A673 (cell line): ENCODE data around the gene NCBP1. TPM values are rescaled to one million over a fixed set of nuclear protein-coding genes. Genes with fewer than 3 reads are reported as not detected.

Source experiments
- BruUV-seq: library from RNA; stranded (reverse); fragments of 400-500 nt; replicated peaks from 2 replicates; lab custom pipeline; 2021; lab: Mats Ljungman, UMichigan
- CTCF ChIA-PET: fragments of 300-600 bp; sonication (Branson Sonifier 250); formaldehyde crosslinking; loops from one replicate; lab custom pipeline; 2022; ENCODE audit warnings: antibody characterized with exemption; lab: Charles Lee
- POLR2A ChIA-PET: fragments of 300-600 bp; sonication (Branson Sonifier 250); formaldehyde crosslinking; loops from one replicate; lab custom pipeline; 2022; ENCODE audit warnings: antibody characterized with exemption; ENCODE audit not compliant: low non-redundant PET; lab: Charles Lee
- DNase-seq: peaks from one replicate; pipeline ENCODE4 v3.0.0-alpha.2; 2015; ENCODE audit warnings: low spot score
- H3K27ac ChIP-seq: fragments of 200-600 bp; sonication (generic); 2 replicates; pipeline ENCODE4 v1.5.1; 2016; ENCODE audit warnings: mixed run types, low read depth, mild to moderate bottlenecking, mixed read lengths, antibody characterized with exemption, low read length; ENCODE audit not compliant: poor library complexity, severe bottlenecking
- H3K27me3 ChIP-seq: fragments of 200-600 bp; sonication (generic); replicated peaks from 2 replicates; pipeline ENCODE4 v1.6.1; 2017; ENCODE audit warnings: mixed run types, low read depth, mild to moderate bottlenecking, mixed read lengths, antibody characterized with exemption, low read length; ENCODE audit not compliant: insufficient read depth, poor library complexity
- H3K36me3 ChIP-seq: fragments of 200-600 bp; sonication (generic); 2 replicates; pipeline ENCODE4 v1.6.1; 2016; ENCODE audit warnings: mixed run types, mild to moderate bottlenecking, mixed read lengths, antibody characterized with exemption, low read length; ENCODE audit not compliant: insufficient read depth, poor library complexity, severe bottlenecking
- H3K4me1 ChIP-seq: fragments of 200-600 bp; sonication (generic); 2 replicates; pipeline ENCODE4 v1.6.1; 2017; ENCODE audit warnings: mixed run types, mild to moderate bottlenecking, mixed read lengths, antibody characterized with exemption, low read length; ENCODE audit not compliant: insufficient read depth, poor library complexity, severe bottlenecking
- H3K4me3 ChIP-seq: fragments of 200-600 bp; sonication (generic); 2 replicates; pipeline ENCODE4 v1.5.1; 2016; ENCODE audit warnings: low read depth, mixed run types, mild to moderate bottlenecking, mixed read lengths, low read length; ENCODE audit not compliant: poor library complexity, severe bottlenecking
- H3K9me3 ChIP-seq: fragments of 200-600 bp; sonication (generic); 2 replicates; pipeline ENCODE4 v1.6.1; 2016; ENCODE audit warnings: mixed run types, low read depth, mild to moderate bottlenecking, mixed read lengths, antibody characterized with exemption, low read length; ENCODE audit not compliant: poor library complexity, severe bottlenecking
- EZH2 ChIP-seq: fragments of 200-600 bp; sonication (generic); IDR thresholded peaks from 2 replicates; pipeline ENCODE4 v1.6.1; 2017; ENCODE audit warnings: borderline replicate concordance, low read depth, mild to moderate bottlenecking, mixed read lengths, antibody characterized with exemption, low read length; ENCODE audit not compliant: poor library complexity, severe bottlenecking
- intact Hi-C: fragments of 100-400 bp; cut with micrococcal nuclease; formaldehyde crosslinking; loops from one replicate; pipeline ENCODE4 v1.10.0; 2022; ENCODE audit not compliant: unreplicated experiment
- total RNA-seq: library from RNA; stranded (reverse); gene quantifications from 2 replicates; pipeline ENCODE4 v1.2.3, GENCODE V29; 2021
- TF ChIP-seq, protein P1 (sequence below): fragments of 300-800, 200-600 bp; sonication (generic); conservative IDR thresholded peaks from 2 replicates; pipeline ENCODE4 v1.5.1; 2017; ENCODE audit warnings: low read depth, mild to moderate bottlenecking, antibody characterized with exemption, low read length, moderate library complexity, mixed read lengths

Gene NCBP1
- total RNA-seq, 1 experiment from 2014 or later, result 57.9 TPM

DNA sequence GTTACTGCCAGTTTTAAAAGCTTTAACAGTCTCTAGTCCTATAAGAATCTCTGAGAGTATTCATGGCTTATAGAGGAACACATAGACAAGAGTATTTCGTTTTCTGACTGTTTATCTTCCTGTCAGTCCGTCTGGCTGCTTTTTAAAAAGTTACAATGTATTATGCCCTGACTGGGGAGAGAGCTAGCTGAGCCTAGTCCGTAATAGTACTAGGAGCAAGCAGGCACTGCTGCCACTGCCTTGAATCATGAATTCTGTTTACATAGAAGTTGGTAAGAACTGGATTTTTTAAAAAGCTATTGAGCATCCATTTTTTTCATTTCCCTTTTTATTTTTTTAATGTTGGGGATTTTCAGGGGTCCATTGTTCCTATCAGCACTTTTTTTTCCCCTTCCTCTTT is 37.0 kb downstream of the NCBP1 start:
- ChIA-PET CTCF (no interaction called here), POLR2A (no interaction called here)
- H3K9me3 ChIP-seq, result no peaks in the 10 kb centered on the region
- no peak overlapping the region for H3K27ac ChIP-seq
- H3K4me3 ChIP-seq, result no peak overlapping the region
- DNase-seq, result no peak
- H3K4me1 ChIP-seq, result no peaks in the 10 kb centered on the region
- H3K36me3 ChIP-seq, result peaks cover 98% of the 10 kb centered on the region
- intact Hi-C loops, result no loop called here
- no TSS peak for BruUV-seq
- H3K27me3 ChIP-seq, result no peaks in the 10 kb centered on the region
- TF ChIP-seq, protein P1, sequence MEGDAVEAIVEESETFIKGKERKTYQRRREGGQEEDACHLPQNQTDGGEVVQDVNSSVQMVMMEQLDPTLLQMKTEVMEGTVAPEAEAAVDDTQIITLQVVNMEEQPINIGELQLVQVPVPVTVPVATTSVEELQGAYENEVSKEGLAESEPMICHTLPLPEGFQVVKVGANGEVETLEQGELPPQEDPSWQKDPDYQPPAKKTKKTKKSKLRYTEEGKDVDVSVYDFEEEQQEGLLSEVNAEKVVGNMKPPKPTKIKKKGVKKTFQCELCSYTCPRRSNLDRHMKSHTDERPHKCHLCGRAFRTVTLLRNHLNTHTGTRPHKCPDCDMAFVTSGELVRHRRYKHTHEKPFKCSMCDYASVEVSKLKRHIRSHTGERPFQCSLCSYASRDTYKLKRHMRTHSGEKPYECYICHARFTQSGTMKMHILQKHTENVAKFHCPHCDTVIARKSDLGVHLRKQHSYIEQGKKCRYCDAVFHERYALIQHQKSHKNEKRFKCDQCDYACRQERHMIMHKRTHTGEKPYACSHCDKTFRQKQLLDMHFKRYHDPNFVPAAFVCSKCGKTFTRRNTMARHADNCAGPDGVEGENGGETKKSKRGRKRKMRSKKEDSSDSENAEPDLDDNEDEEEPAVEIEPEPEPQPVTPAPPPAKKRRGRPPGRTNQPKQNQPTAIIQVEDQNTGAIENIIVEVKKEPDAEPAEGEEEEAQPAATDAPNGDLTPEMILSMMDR, result no peak
- no peak for TF ChIP-seq EZH2

DNA sequence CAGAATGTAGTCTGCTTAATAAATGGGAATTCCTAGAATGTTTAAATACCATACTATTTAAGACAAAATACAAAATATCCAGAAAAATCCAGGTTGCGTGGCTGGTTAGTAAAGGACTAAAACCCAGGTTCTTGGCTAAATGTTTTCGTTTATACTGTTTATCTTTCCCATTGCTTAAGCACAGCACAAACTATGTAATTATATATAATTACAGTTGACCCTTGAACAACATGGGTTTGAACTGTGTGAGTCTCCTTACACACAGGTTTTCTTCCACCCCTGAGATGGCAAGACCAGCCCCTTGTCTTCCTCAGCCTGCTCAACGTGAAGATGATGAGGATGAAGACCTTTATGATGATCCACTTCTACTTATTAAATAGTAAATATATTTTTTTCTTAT is 38.8 kb downstream of the NCBP1 start:
- CTCF ChIA-PET, result no interaction called here
- TF ChIP-seq EZH2, result no peak
- TF ChIP-seq, protein P1, result no peak

DNA sequence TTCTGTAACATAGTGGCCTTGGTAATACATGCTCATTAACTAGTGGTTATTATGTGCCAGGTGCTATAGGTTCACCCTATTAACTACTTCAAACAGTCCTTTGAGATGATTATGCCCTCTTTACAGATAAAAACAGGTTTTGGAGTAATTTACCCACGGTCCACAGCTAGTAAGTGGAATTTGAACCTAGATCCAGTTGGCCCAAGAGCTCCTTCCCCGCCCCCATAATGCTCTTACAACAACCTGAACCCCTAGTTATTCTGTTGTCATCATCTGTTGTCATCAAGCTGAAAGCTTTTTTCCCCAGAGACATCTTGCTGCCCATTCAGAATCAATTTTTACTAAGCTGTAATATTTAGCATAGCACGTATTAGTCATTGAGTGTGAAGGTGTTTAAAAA is 40.3 kb downstream of the NCBP1 start:
- CTCF ChIA-PET, result no interaction called here
- Histone ChIP-seq H3K27me3 (no peaks in the 10 kb centered on the region), H3K4me1 (no peaks in the 10 kb centered on the region), H3K4me3 (no peak overlapping the region), H3K9me3 (no peaks in the 10 kb centered on the region), H3K27ac (no peak overlapping the region), H3K36me3 (peaks cover 82% of the 10 kb centered on the region)
- intact Hi-C loops, result no loop called here
- no TSS peak for BruUV-seq
- POLR2A ChIA-PET, result no interaction called here
- DNase-seq, result no peak
- TF ChIP-seq, protein P1, result no peak
- TF ChIP-seq EZH2, result no peak

More for the DNA sequence above, 38.8 kb downstream of the NCBP1 start:
- Histone ChIP-seq H3K9me3 (no peaks in the 10 kb centered on the region), H3K27ac (no peak overlapping the region), H3K36me3 (peaks cover 93% of the 10 kb centered on the region), H3K4me1 (no peaks in the 10 kb centered on the region), H3K27me3 (no peaks in the 10 kb centered on the region), H3K4me3 (no peak overlapping the region)
- intact Hi-C loops, result no loop called here
- POLR2A ChIA-PET, result no interaction called here
- BruUV-seq, result no TSS peak
- no peak for DNase-seq
